ENCODE data around the gene UQCR10.

DNA sequence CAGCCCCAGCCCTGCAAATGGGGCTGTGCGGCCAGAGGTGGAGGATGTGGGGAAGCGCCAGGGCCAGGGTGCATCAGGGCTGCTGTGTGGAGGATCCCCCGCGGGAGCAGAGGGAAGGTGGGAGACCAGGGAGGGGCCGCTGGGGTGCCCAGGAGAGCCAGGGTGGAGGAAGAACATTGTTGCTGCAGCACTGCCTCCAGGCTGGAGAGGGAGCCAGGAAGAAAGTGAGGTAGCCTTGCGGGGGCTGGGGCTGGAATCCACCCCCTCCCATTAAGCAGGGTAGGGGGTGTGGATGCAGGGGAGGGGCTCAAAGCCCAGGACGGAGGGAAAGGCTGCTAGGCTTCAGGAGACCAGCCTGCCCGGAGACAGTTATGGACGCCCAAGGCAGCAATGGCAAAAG, 32.3 kb upstream of the UQCR10 start:
- TF ChIP-seq GATA3 (IDR thresholded peaks at IDR 0.05; ENCODE audit: low read depth, low read length): no peak
- no peak for TF ChIP-seq GATA2 (IDR thresholded peaks at IDR 0.05; ENCODE audit: low read depth, low read length)
